HG02884 (cell line): Measurements from ENCODE around the gene NAIF1.

Experiments
- ATAC-seq: cut with Tn5 transposase; IDR thresholded peaks from one replicate; pipeline ENCODE4 v1.9.1; 2021; ENCODE audit warnings: mild to moderate bottlenecking, moderate library complexity; ENCODE audit not compliant: unreplicated experiment

Gene NAIF1

DNA sequence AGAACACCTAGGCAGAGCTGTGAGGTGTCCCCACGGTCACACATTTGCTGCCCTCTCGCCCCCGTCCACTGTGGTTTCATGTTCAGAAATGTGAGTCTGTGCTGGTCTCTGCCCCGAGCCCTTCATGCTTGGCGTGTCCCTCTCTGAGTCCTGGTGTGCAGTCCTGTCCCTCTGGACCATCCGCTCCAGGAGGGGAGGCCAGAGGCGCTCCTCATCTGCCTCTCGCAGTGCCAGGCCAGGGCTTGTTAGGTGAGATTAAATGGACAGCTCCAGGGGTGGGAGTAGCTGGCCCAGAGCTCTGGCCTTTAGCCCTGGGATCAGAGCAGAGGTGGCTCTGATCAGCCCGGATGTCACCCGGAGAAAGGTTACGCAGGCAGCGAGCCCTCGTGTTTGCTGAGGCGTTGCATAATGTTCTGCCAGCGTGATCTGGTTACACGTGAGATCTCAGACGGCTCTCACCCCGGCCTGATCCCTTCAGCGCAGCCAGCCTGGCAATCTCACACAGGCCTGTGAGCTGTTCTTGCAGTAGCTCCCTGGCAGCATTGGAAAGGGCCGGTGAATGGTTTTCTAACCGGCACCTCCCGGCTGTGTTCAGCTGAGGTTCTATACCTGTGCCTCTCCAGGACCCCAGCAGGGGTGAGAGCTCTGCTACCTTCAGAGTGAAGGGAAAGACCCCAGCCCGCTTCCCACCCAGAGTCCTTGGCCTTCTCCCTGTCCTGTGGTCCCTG lies 35.9 kb upstream of the NAIF1 start:
- no peak for ATAC-seq

DNA sequence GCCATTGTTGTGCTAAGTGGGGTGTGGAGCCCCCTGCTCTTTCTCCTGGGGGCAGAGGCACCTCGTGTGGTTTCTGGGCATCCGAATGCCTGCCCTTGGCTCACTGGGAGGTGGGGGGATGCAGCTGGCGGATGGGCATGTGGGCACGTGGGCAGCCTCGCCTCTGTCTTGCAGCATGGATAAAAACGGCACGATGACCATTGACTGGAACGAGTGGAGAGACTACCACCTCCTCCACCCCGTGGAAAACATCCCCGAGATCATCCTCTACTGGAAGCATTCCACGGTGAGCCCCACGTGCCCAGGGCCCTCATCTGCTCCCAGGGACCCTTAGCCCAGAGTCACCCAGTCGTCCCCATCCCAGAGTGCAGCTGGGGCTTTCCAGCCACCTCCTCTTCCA lies 35.1 kb upstream of the NAIF1 start:
- ATAC-seq = no peak

DNA sequence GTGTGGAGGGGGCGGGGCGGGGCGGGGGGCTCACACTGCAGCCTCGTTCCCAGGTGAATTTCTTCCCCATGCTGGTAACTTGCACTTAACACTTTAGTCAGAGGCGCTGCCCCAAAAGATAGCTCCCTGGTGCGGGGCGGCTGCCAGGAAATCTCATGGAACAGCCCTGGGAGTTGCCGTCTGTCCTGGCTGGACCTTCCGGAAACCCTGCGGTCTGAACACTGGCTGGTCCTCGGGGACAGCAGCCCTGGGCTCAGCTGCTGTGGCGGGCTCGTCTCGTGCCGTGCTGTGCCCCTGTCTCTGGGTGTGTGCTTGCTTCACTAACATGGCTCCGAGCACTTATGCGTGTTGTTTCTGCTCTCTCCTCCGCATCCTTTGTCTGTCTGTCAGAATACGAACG lies 34.6 kb upstream of the NAIF1 start:
- ATAC-seq = no peak

DNA sequence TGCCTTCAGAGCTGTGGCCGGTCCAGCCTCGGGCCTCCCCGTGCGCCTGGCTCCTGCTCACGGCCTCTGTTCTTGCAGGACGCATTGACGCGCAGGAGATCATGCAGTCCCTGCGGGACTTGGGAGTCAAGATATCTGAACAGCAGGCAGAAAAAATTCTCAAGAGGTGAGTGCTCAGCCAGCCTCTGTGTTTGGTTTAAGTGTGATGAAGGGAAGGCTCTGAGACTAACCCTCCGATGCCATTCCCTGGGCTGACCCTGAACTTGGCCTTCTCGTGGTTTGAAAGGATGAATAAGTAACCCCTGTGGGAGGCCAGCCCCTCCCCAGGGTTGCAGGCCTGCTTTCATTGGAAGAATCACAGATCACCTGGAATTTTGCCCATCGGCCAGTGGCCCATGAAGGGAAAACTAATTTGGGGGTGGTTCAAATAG lies 34.1 kb upstream of the NAIF1 start:
- ATAC-seq = no peak

DNA sequence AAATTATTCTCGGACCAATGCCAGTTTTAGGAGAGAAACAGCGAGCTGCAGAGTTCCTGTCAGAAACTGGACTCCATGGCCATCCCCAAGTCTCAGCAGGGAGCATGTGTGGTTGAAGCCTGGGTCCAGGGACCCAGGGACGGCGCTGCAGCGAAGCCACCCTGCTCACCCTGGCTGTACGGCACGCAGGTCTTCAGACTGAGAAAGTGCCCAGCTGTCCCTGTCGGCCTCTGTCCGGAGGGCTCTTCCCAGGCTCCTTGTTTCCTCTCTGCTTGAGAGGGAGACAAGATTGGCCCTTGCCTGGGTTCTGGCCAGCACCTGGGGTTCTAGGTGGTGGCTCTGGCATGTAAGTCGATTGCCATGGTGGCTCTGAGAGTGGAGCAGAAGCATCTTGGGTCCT lies 33.5 kb upstream of the NAIF1 start:
- no peak for ATAC-seq

DNA sequence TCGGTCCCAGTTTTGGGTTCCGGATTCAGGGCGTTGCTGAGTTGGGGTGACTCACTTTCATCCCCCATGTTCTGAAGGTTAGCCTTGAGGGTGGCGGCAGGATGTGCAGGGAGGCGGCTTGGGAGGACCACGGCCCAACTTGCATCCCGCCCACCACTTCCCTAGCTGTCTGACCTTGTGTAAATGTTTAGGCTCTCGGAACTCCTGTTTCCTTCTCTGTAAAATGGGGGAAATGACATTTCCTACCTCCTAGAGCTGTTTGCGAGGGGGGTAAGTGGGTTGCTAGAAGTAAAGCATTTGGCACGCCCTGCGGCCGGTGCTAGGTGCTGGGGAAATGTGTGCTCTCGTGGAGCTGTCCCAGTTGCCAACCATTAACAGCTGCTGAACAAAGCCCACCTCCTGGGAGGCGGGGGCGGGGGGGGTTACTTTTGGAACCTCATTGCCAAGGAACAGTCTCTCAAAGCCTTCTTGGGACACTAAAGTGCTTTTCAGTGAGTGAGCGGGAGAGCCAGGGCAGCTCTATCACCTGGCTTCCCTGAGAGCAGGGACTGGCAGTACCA lies 32.9 kb upstream of the NAIF1 start:
- no peak for ATAC-seq

DNA sequence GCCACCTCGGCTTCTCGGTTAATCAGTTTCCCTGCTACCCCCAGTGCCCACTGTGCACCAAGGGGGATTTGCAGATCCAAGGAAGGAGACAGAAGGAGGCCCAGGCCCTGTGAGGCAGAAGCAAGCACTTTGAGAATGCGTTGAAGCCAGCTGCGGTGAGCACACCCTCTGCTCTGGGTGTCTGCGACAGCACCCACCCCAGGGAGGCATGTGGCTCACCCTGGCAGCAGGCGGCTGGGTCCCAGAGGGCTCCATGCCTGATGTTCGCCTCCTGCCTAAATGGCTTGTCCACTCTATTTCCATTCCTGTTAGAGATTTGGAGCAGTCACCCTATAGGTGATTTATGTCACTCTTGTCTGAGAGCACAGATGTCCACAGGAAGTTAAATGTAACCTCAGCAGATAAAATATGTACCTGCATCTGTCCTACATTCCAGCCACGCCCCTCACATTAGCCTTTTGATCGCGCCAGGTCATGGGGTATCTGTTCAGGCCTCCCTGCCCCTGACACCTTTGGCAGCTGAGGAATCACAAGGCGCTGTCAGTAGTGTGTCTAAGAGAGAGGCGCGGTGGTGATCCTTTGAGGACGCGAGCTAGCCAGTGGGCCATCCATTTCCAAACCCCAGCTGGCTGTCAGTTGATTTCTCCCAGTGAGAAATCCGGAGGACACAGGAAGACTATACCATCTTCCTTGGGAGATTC lies 32.3 kb upstream of the NAIF1 start:
- no peak for ATAC-seq

DNA sequence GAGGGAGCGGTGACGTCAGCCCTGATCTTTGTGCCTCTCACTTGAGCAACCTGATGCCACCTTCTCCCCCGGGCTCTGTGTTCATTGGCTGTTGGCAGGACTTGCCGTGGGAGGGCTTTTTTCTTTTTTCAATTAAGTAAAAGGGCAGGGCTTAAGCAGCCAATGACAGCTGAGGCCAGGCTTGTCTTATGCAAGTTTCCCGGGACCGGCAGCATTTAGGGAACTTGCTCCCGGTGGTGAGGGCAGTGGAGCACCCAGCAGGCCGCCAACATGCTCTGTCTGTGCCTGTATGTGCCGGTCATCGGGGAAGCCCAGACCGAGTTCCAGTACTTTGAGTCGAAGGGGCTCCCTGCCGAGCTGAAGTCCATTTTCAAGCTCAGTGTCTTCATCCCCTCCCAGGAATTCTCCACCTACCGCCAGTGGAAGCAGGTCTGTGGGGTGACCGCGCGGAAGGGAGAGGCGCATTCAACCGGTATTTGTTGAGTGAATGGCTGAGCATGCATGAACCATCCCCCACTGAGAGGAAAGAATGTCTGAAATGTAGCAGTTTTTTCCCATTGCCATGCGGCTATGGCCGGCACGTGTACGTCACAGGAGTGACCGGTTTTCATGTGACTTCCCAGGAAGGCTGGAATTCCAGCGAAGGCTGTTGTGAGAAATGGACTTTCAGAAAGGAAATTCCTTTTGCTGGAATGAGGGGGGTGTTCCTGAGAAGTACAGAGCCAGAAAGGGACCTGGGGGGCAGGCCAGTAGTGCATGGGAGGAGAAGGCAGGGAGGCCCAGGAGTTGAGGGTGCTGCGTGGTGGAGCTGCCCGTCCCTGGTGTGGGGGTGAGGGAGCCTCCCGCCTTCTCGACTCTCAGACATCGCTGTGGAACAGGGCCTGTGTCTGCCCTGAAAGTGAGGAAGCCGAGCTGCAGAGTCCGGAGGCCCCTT lies 31.4 kb upstream of the NAIF1 start:
- ATAC-seq = no peak

DNA sequence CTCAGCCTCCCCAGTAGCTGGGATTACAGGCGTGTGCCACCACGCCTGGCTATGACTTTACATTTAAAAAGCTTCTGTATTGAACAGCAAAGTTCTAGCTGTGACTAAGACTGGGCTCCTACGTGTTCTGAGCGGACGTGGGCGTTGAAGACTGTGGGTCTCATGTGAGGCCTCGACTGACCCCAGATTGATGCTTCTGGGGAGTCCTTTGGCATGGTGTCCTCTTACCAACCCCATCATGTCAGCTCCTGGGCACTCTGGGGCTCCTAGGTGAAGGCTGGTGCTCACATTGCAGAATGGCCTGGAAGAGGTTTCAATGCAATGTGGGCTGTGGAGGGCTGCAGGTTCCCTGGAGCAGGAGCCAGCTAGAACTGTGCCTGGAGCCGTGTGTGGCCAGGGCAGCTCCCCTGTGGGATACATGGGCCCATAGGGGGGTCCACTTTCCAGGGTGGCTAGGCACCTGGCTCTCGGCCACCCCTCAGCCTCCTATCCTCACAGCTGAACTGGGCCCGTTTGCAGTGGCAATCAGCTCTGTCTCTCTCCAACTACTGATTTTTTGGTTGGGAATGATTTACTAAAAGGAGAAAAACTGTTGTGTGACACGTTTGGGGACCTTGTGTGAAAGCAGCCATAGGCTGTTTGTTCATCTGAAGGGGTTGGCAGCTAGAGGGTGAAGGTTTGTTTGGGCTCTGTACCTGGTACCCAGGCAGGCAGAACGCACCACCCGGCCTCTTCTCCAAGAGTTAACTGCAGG lies 30.6 kb upstream of the NAIF1 start:
- no peak for ATAC-seq

DNA sequence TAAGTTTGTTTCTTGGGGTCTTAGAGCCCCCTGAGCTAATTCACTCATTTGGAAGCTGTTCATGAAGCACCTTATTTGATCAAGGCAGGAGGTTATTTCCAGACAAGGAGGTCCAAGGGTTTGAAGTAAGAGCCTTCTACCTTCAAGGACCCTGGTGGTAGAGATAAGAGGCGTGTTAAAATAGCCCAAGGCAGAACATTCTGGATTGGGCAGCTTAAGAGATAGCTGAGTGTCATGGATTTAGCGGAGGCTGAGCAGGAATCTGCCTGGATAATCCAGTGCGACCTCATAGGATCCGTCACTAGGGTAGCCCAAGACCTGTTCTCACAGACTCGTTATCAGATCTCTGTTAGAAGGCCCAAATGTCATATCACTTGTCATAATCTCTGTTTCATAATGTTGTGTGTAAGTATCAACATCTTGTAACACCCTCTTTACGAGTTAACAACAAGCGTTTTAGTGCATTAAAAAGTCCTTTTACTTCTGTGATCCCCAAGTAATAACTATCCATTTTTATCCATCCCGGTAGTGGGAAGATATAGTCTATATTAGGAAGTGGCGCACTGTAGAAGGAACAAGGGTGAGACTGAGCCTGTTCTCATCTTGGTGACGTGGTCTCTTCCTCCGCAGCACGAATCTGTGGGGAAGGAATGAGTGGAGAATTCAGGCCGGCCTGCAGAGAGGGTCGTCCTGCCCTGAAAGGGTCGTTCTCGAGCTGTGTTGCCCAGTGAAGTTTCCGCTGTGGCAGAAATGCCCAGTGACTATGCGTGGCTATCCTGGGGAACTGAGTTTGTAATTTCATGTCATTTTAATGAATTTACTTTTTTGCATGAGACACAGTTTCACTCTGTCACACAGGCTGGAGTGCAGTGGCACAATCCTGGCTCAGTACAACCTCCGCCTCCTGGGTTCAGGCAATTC lies 29.8 kb upstream of the NAIF1 start:
- ATAC-seq = no peak

DNA sequence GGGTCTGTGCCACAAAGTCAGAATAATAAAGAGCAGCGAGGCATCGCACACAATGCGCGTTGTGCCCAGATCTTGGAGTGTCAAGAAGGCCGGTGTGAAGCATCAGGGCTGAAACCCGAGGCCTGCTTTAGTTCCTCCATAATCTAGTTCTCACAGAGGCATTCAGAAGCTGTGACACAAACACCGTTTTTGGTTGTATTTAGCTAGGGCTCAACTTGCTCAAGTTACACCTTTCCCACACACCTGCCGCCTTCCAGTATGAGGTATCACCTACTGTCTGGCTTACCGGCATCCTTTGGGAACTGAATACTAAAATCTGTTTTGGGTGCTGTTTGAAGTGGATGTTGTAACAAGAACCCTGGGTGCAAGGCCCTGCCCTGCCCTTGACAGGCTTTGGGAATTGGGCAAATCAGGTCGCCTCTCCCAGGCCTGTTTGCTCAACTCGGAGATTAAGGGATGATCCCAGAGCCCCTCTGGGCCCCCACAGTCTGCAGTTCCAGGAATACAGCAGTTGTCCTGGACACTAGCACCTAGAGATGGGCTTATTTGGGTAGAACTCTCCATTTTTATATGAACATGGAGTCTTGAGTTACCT lies 27.9 kb upstream of the NAIF1 start:
- ATAC-seq = no peak

DNA sequence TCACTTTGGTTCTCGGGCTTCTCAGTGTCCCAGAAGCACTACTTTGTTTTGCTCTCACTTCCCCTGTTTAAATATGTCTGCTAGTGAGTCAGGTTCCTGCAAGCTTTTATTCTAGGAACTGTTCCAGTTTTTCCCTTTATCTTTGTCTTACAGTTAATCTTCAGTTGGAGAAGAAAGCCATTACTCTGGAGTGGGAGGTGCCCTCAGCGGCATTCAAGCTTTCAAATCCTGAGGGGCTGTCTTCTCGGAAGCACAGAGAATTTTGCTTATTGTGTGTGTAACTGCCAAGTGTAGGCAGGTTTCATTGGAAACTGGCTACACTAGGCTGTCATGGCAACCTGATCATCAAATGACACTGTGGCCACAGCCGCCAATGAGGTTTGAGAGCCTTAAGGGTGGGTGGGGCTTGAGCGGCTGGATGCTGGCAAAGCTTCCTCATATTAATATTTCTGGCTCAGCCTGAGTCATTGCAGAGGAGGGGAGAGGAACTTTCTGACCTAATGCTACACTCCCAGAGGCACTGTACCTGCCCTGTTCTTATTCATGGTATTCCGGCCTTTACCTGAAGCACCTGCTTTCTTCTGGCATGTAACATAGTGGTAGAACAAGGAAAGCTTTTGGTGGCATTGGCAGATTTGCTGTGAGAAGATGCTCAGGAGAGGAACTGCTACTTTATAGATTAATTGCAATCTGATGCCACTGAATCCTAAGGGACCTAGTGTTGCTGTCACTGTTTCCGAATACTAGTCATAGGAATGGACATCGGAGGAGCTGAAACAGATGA lies 27.2 kb upstream of the NAIF1 start:
- ATAC-seq = peak; percentile 90

DNA sequence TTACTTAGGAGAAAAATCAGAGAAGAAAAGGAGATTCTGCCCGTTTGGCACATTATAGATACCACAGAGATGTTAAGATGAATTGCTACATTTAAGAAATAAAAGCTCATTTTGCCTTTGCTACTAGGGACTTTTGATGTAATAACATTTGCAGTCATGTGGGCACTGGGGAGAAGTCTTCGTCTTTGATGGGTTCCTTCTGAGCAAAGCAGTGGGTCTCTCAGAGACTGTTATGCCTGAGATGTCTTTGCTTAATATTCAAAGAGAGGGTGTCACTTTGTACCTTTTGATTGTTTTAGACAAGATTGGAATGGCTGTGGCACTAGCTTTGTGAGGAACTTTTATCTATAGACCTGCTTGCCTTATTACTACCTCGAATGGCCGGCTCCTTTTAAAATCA lies 25.9 kb upstream of the NAIF1 start:
- no peak for ATAC-seq

DNA sequence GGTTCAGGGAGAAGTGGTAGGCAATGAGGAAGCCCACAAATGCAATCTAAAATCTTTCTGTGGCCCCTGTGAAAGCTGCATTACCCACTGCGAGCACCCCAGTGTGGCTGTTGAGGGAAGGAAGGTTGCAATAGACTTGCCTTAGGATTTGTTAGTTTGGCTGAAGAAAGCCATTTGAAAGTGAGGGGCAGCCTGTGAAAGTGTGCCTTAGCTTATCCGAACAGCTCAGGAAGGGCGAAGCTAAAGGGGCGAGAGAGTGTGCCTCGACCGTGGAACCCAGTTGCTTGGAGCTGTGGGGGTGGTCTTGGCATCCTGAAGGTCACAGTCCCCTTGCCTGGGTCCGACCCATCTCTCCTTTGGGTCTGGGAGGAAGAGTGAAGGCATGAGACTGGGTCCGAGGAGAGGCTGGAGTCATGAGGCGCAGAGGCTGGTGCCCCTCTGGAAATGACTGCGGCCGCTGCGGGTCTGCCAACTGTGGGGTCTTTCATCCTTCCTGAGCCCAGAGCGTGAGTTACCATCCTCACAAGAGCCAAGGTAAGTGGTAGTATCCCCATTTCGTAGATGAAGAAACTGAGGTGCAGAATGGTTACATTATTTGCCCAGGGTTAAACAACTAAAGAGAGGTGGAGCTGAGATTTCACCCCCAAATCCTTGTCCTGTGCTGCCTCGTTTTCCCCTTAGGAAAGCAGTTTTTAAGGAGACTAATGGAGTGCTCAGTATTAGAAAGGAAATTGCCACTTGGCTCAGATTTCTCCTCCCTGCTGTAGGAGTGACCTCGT lies 25.3 kb upstream of the NAIF1 start:
- ATAC-seq = no peak

DNA sequence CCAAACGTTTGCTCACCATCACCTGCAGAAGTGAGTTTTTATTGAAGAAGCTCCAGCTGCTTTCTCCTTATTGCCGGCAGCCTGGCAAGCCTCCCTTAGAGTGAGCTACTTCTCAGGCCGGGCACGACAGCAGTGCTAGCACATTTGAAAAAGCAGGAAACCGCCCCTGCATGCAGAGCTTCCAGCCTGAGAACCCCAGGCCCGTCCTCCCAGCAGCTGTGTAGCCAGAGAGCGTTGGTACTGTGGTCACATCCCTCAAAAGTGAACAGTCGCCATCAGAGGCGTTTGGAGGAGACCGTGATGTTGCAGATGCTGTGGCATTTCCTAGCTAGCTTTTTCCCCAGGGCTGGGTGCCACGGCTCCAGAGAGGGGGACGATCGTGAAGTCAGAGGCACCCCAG lies 24.5 kb upstream of the NAIF1 start:
- ATAC-seq = no peak

DNA sequence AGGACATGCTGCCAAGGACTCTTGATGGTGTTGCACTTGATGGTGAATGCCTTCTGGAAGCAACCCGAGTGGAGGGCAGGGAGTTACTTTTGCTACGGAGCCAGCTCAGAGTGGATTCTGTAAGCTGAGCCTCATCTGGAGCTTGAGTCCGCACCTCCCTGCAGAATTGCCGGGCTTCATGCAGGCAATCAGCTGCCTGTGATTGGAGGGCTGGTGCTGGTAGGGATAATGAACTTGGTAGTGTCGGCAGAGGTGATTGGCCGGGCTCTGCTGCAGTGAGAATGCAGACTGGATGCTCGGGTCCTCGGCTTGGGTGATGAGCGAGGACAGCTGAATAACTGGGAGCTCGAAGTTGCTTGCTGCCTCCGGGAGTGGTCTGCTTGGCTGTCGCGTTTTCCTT lies 24.0 kb upstream of the NAIF1 start:
- ATAC-seq = no peak

DNA sequence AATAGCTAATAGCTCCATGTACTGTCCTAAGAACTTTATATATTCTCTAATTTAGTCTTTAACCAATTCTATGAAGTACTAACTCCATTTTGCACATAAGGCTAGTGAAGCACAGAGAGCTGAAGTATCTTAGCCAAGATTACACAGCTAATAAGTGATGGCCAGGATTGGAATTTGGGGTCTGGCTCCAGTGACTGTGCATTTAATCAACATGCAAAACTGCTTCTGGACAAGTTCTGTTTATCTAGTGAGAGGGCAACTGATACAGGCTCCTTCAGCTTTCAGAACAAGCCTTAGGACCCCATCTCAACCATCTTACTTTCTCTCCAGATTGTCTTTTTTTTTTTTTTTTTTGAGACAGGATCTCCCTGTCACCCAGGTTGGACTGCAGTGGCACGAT lies 22.2 kb upstream of the NAIF1 start:
- no peak for ATAC-seq
